ENCODE data around the gene ARG2. TPM values are rescaled to one million over a fixed set of nuclear protein-coding genes. Genes with fewer than 3 reads are reported as not detected.

ARG2 gene
- total RNA-seq, 2 donors from 2014 or later = 31.9 to 565 TPM

DNA sequence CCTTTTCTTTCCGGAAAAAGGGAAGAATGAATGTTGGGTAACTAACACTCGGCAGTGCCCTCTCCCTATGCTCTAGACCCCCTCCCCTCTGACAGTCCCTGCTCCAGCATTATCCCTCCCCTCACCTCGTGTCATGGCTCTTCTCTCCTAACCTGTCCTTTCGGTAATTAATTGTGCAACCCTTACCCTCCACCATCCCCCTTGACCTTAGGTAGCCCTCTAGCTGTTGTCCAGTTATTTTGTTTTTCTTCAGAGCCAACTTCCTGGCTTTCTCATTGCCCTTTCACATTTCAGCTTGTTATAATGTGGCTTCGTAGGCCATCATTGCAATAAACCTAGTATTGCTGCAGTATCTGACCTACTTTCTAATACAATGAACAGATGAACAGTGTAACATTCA is 11.2 kb downstream of the ARG2 start:
- no peaks in the 10 kb centered on the region for H3K9me3 ChIP-seq
- no peak for DNase-seq (ENCODE audit: low spot score)
- 83% methylated on average over 5 of the region's 5 CpGs for WGBS
- intact Hi-C loops (cut with DNase I) = no loop called here
- no peak overlapping the region for H3K27ac ChIP-seq
- no peaks in the 10 kb centered on the region for H3K4me1 ChIP-seq (replicated peaks)
- H3K36me3 ChIP-seq = no peaks in the 10 kb centered on the region
- H3K27me3 ChIP-seq (replicated peaks; ENCODE audit: insufficient read depth) = no peaks in the 10 kb centered on the region
- TF ChIP-seq, protein P1, sequence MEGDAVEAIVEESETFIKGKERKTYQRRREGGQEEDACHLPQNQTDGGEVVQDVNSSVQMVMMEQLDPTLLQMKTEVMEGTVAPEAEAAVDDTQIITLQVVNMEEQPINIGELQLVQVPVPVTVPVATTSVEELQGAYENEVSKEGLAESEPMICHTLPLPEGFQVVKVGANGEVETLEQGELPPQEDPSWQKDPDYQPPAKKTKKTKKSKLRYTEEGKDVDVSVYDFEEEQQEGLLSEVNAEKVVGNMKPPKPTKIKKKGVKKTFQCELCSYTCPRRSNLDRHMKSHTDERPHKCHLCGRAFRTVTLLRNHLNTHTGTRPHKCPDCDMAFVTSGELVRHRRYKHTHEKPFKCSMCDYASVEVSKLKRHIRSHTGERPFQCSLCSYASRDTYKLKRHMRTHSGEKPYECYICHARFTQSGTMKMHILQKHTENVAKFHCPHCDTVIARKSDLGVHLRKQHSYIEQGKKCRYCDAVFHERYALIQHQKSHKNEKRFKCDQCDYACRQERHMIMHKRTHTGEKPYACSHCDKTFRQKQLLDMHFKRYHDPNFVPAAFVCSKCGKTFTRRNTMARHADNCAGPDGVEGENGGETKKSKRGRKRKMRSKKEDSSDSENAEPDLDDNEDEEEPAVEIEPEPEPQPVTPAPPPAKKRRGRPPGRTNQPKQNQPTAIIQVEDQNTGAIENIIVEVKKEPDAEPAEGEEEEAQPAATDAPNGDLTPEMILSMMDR (IDR thresholded peaks at IDR 0.05) = no peak
- TF ChIP-seq POLR2A (IDR thresholded peaks at IDR 0.05) (no peak), POLR2AphosphoS5 (IDR thresholded peaks at IDR 0.05) (no peak)
- no peak overlapping the region for H3K4me3 ChIP-seq

DNA sequence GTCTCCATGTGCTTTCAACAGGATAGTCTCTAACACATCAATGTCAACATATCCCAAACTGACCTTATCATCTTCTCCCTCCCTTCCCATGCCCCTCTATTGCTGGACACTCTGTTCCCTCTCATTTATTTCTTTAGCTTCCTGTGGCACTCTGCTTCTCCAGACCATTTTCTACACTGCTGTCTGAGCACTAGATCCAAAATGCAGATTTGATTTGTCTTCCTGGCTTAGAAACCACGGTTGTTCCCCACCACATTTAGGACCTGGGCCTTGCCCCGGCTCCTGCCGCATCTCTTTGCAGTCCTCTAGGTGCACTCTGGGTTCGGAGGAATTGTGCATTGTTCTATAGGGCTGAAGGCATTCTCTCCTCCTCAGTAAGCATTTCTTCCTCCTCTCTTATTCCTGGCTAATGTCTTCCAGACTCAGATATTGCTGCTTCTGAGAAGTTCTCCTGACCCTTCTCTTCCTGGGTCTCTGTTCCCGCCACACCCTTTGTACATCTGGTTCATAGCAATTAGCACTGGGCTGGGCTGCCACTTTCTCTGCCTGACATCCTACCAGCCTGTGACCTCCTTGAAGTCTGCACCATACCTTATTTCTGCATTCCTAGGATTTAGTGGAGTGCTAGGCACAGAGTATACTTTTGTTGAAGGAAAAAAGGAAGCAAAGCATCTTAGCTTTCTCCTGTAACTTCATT is 13.9 kb downstream of the ARG2 start:
- no peaks in the 10 kb centered on the region for H3K27me3 ChIP-seq (replicated peaks; ENCODE audit: insufficient read depth)
- 94% methylated on average over 5 of the region's 5 CpGs for WGBS
- intact Hi-C loops (cut with DNase I) = no loop called here

GRCh38 chr14:67636361-67636919 is 16.7 kb downstream of the ARG2 start:
- no peak for DNase-seq (ENCODE audit: low spot score)
- Histone ChIP-seq H3K36me3 (no peaks in the 10 kb centered on the region), H3K27me3 (replicated peaks; ENCODE audit: insufficient read depth) (no peaks in the 10 kb centered on the region), H3K27ac (no peak overlapping the region), H3K4me3 (no peak overlapping the region), H3K4me1 (replicated peaks) (no peaks in the 10 kb centered on the region), H3K9me3 (no peaks in the 10 kb centered on the region)
- intact Hi-C loops (cut with DNase I) = no loop called here
- 82% methylated on average over 3 of the region's 3 CpGs for WGBS
- TF ChIP-seq, protein P1 (IDR thresholded peaks at IDR 0.05) = no peak
- TF ChIP-seq POLR2A (IDR thresholded peaks at IDR 0.05) (no peak), POLR2AphosphoS5 (IDR thresholded peaks at IDR 0.05) (no peak)

More for the DNA sequence above, 13.9 kb downstream of the ARG2 start:
- TF ChIP-seq, protein P1 (IDR thresholded peaks at IDR 0.05) = no peak
- TF ChIP-seq POLR2AphosphoS5 (IDR thresholded peaks at IDR 0.05) (no peak), POLR2A (IDR thresholded peaks at IDR 0.05) (no peak)
- Histone ChIP-seq H3K36me3 (no peaks in the 10 kb centered on the region), H3K27ac (no peak overlapping the region), H3K9me3 (no peaks in the 10 kb centered on the region), H3K4me1 (replicated peaks) (no peaks in the 10 kb centered on the region), H3K4me3 (no peak overlapping the region)
- DNase-seq (ENCODE audit: low spot score) = no peak

DNA sequence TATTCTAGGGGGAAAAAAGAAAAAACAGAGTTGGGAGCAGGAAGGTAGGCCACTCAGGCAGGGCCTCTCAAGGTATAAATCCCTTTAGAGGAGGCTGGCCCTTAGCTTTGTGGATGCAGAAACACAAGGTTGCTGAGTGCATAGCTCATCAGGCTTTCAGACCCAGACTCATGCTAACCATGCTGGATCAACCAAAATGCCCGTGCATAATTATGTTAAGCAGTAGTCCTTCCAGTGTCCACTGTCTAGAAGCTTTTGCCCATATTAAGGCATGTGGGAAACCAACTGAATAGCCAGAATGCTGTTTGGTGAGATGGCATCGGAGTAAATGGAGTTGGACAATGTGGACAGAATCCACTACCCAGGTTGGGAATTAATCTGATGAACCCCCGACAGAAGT is 18.9 kb downstream of the ARG2 start:
- intact Hi-C loops (cut with DNase I) = no loop called here

More for the DNA sequence above, 18.9 kb downstream of the ARG2 start:
- no peak overlapping the region for H3K27ac ChIP-seq
- no peaks in the 10 kb centered on the region for H3K9me3 ChIP-seq
- no peaks in the 10 kb centered on the region for H3K36me3 ChIP-seq
- TF ChIP-seq, protein P1 (IDR thresholded peaks at IDR 0.05) = no peak
- TF ChIP-seq POLR2A (IDR thresholded peaks at IDR 0.05) = no peak
- TF ChIP-seq POLR2AphosphoS5 (IDR thresholded peaks at IDR 0.05) = no peak
- no peaks in the 10 kb centered on the region for H3K27me3 ChIP-seq (replicated peaks; ENCODE audit: insufficient read depth)
- H3K4me3 ChIP-seq = no peak overlapping the region
- 88% methylated on average over 3 of the region's 3 CpGs for WGBS
- no peaks in the 10 kb centered on the region for H3K4me1 ChIP-seq (replicated peaks)
- DNase-seq (ENCODE audit: low spot score) = no peak
